ENCODE data around the gene KPNA4.

The KPNA4 gene

GRCh38 chr3:160448845-160449635 is 116.3 kb downstream of the KPNA4 start:
- DNase-seq: no peak

- DNase-seq: no peak
Measured at GRCh38 chr3:160447544-160447943, 117.8 kb downstream of the KPNA4 start.

- DNase-seq: no peak
Measured at GRCh38 chr3:160446522-160447056, 118.8 kb downstream of the KPNA4 start.

- no peak for DNase-seq
Measured at GRCh38 chr3:160445854-160446253, 119.5 kb downstream of the KPNA4 start.

All from NCI-H2171 treated with DMSO at 0.1 percent for 48 hours (cell line).